KMS-11 (cell line): ENCODE data around the gene SCAMP5.

Experiments used
- H2AFZ ChIP-seq: fragments of 200-600 bp; sonication (generic); 2 replicates; pipeline ENCODE4 v1.6.1; 2016; ENCODE audit warnings: antibody characterized with exemption, mixed run types, low read depth
- H3K27ac ChIP-seq: fragments of 200-600 bp; sonication (generic); 2 replicates; pipeline ENCODE4 v1.6.1; 2016; ENCODE audit warnings: mild to moderate bottlenecking, mixed run types
- H3K27me3 ChIP-seq: fragments of 200-600 bp; sonication (generic); 2 replicates; pipeline ENCODE4 v1.6.1; 2017; ENCODE audit warnings: mild to moderate bottlenecking, low read depth, mixed run types, moderate library complexity; ENCODE audit not compliant: insufficient read depth
- H3K36me3 ChIP-seq: fragments of 200-600 bp; sonication (generic); 2 replicates; pipeline ENCODE4 v1.6.1; 2017; ENCODE audit warnings: mild to moderate bottlenecking, mixed run types; ENCODE audit not compliant: insufficient read depth
- H3K4me1 ChIP-seq: fragments of 200-600 bp; sonication (generic); 2 replicates; pipeline ENCODE4 v1.6.1; 2016; ENCODE audit warnings: mild to moderate bottlenecking, low read depth, mixed run types; ENCODE audit not compliant: poor library complexity, severe bottlenecking
- H3K4me2 ChIP-seq: fragments of 200-600 bp; sonication (generic); 2 replicates; pipeline ENCODE4 v1.7.0; 2016; ENCODE audit warnings: mild to moderate bottlenecking, mixed run types
- H3K4me3 ChIP-seq: fragments of 200-600 bp; sonication (generic); IDR thresholded peaks from 2 replicates; pipeline ENCODE4 v1.6.1; 2017; ENCODE audit warnings: low read depth, low read length, mixed read lengths; ENCODE audit not compliant: insufficient read depth
- H3K79me2 ChIP-seq: fragments of 200-600 bp; sonication (generic); 2 replicates; pipeline ENCODE4 v1.6.1; 2016; ENCODE audit warnings: low read depth, mixed run types; ENCODE audit not compliant: insufficient read depth
- H3K9ac ChIP-seq: fragments of 200-600 bp; sonication (generic); 2 replicates; pipeline ENCODE4 v1.6.1; 2016; ENCODE audit warnings: mild to moderate bottlenecking, mixed run types
- H4K20me1 ChIP-seq: fragments of 200-600 bp; sonication (generic); 2 replicates; pipeline ENCODE4 v1.6.1; 2016; ENCODE audit warnings: mild to moderate bottlenecking, mixed run types; ENCODE audit not compliant: insufficient read depth
- TF ChIP-seq, protein P1 (sequence below): fragments of 200-600 bp; sonication (generic); conservative IDR thresholded peaks from 2 replicates; pipeline ENCODE4 v1.6.1; 2017; ENCODE audit warnings: low read depth, mild to moderate bottlenecking, antibody characterized with exemption, low read length, moderate library complexity, mixed read lengths

SCAMP5 gene

GRCh38 chr15:75030023-75030413 lies 34.7 kb downstream of the SCAMP5 start:
- Histone ChIP-seq H3K27ac (no peak overlapping the region), H3K9ac (no peak overlapping the region), H3K36me3 (no peaks in the 10 kb centered on the region), H3K4me3 (no peak overlapping the region), H3K79me2 (no peaks in the 10 kb centered on the region), H3K4me1 (peaks cover 65% of the 10 kb centered on the region), H3K27me3 (no peaks in the 10 kb centered on the region), H2AFZ (no peak overlapping the region), H4K20me1 (no peaks in the 10 kb centered on the region), H3K4me2 (peak overlapping the region; percentile 43; the same call in 1 of the 2 replicates)
- TF ChIP-seq, protein P1, sequence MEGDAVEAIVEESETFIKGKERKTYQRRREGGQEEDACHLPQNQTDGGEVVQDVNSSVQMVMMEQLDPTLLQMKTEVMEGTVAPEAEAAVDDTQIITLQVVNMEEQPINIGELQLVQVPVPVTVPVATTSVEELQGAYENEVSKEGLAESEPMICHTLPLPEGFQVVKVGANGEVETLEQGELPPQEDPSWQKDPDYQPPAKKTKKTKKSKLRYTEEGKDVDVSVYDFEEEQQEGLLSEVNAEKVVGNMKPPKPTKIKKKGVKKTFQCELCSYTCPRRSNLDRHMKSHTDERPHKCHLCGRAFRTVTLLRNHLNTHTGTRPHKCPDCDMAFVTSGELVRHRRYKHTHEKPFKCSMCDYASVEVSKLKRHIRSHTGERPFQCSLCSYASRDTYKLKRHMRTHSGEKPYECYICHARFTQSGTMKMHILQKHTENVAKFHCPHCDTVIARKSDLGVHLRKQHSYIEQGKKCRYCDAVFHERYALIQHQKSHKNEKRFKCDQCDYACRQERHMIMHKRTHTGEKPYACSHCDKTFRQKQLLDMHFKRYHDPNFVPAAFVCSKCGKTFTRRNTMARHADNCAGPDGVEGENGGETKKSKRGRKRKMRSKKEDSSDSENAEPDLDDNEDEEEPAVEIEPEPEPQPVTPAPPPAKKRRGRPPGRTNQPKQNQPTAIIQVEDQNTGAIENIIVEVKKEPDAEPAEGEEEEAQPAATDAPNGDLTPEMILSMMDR, result no peak

DNA sequence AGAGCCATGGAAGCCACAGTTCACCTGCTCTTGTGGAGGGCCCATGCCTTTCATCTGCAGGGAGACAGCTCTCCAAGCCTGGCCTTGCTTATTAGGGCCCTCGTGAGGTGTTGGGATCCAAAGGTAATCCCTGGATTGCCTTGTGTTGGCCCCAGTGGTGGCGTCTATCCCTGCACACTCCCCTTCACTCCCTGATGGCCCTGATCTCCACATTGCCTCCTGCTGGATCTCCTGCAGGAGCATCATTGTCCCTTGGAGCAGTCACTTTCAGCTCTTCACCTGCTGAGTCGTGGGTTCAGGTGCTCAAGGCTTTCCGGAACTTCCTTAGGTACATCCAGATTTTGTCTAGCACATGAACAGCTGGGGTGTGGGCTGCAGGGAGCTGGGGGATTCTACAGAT lies 35.1 kb downstream of the SCAMP5 start:
- H3K9ac ChIP-seq, result no peak overlapping the region
- H3K27ac ChIP-seq, result no peak overlapping the region

GRCh38 chr15:75031848-75032247 lies 36.5 kb downstream of the SCAMP5 start:
- Histone ChIP-seq H2AFZ (no peak overlapping the region; the same call in 1 of the 2 replicates), H3K36me3 (no peaks in the 10 kb centered on the region), H3K4me1 (peaks cover 57% of the 10 kb centered on the region), H3K4me3 (no peak overlapping the region), H3K4me2 (peak overlapping the region; percentile 56), H3K9ac (no peak overlapping the region), H3K79me2 (no peaks in the 10 kb centered on the region), H3K27ac (peak overlapping the region; percentile 13; the same call in 1 of the 2 replicates), H4K20me1 (no peaks in the 10 kb centered on the region), H3K27me3 (no peaks in the 10 kb centered on the region)
- TF ChIP-seq, protein P1, result no peak

More for the DNA sequence above, 35.1 kb downstream of the SCAMP5 start:
- TF ChIP-seq, protein P1, result no peak
- H2AFZ ChIP-seq, result no peak overlapping the region
- no peak overlapping the region; the same call in 1 of the 2 replicates for H3K4me2 ChIP-seq
- no peaks in the 10 kb centered on the region for H3K36me3 ChIP-seq
- H3K4me3 ChIP-seq, result no peak overlapping the region
- no peaks in the 10 kb centered on the region for H4K20me1 ChIP-seq
- H3K27me3 ChIP-seq, result no peaks in the 10 kb centered on the region
- peaks cover 65% of the 10 kb centered on the region for H3K4me1 ChIP-seq
- no peaks in the 10 kb centered on the region for H3K79me2 ChIP-seq

DNA sequence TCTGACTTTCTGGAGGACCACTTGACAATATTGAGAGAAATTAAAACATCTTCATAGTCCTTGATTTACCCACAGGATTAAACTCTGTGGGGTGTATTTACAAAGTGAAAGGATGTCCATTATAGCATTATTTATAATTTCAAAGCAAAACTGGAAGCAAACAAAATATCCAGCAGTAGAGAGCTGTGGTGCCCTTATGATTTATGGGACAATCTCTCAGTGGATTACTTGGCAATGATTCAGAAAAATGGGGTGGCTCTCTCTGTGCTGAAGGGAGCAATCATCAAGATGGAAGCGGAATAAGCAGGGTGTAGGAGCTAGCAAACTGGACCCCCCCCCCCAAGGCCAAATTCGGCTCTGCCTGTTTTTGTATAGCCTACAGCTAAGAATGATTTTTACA lies 37.0 kb downstream of the SCAMP5 start:
- Histone ChIP-seq H3K27ac (peak overlapping the region; percentile 13; the same call in 1 of the 2 replicates), H2AFZ (no peak overlapping the region; the same call in 1 of the 2 replicates), H3K79me2 (no peaks in the 10 kb centered on the region), H4K20me1 (no peaks in the 10 kb centered on the region), H3K4me2 (peak overlapping the region; percentile 56), H3K9ac (no peak overlapping the region), H3K4me3 (no peak overlapping the region), H3K36me3 (no peaks in the 10 kb centered on the region), H3K27me3 (no peaks in the 10 kb centered on the region), H3K4me1 (peaks cover 52% of the 10 kb centered on the region)
- TF ChIP-seq, protein P1, result no peak
